ENCODE results near the gene ID2. TPM values are rescaled to one million over a fixed set of nuclear protein-coding genes. Genes with fewer than 3 reads are reported as not detected.
A peak's percentile ranks its signal among the peaks of the same experiment; 100 is the strongest.
"Not testable (repeated sequence)": the region's sequence is repeated elsewhere in the genome, so short reads cannot be mapped to it uniquely, and the experiment has no call there.

Gene ID2
- total RNA-seq, 2 donors from 2014 or later, result 103 to 113 TPM

- H3K27ac Mint-ChIP-seq, result no peak overlapping the region
- H3K27me3 Mint-ChIP-seq, result no peaks in the 10 kb centered on the region
- no peaks in the 10 kb centered on the region for H3K36me3 Mint-ChIP-seq (ENCODE audit: low read depth)
- peaks cover 2% of the 10 kb centered on the region for H3K4me1 Mint-ChIP-seq
- H3K4me3 Mint-ChIP-seq, result no peak overlapping the region
- DNase-seq (no peak), ATAC-seq (no peak)
- H3K9me3 ChIP-seq (ENCODE audit: control insufficient read depth, low read length, poor library complexity, severe bottlenecking), result no peaks in the 10 kb centered on the region
Measured at GRCh38 chr2:8722986-8723385, 41.1 kb downstream of the ID2 start.

- no peak overlapping the region for H3K27ac Mint-ChIP-seq
Measured at GRCh38 chr2:8725838-8726237, 44.0 kb downstream of the ID2 start.

GRCh38 chr2:8728305-8729015 lies 46.6 kb downstream of the ID2 start:
- Mint-ChIP-seq H3K36me3 (ENCODE audit: low read depth) (peaks cover 16% of the 10 kb centered on the region), H3K27ac (no peak overlapping the region), H3K4me1 (peaks cover 4% of the 10 kb centered on the region), H3K4me3 (no peak overlapping the region), H3K27me3 (no peaks in the 10 kb centered on the region)
- ATAC-seq, result no peak
- no peaks in the 10 kb centered on the region for H3K9me3 ChIP-seq (ENCODE audit: control insufficient read depth, low read length, poor library complexity, severe bottlenecking)
- no peak for DNase-seq

More at GRCh38 chr2:8725838-8726237, 44.0 kb downstream of the ID2 start:
- no peak for DNase-seq
- Mint-ChIP-seq H3K4me3 (no peak overlapping the region), H3K36me3 (ENCODE audit: low read depth) (peaks cover 11% of the 10 kb centered on the region), H3K27me3 (no peaks in the 10 kb centered on the region), H3K4me1 (peaks cover 4% of the 10 kb centered on the region)
- no peaks in the 10 kb centered on the region for H3K9me3 ChIP-seq (ENCODE audit: control insufficient read depth, low read length, poor library complexity, severe bottlenecking)
- ATAC-seq, result no peak

- H3K36me3 Mint-ChIP-seq (ENCODE audit: low read depth), result peaks cover 16% of the 10 kb centered on the region
- not testable (repeated sequence) for DNase-seq; H3K27me3 Mint-ChIP-seq; H3K9me3 ChIP-seq (ENCODE audit: control insufficient read depth, low read length, poor library complexity, severe bottlenecking); ATAC-seq; H3K27ac Mint-ChIP-seq; H3K4me1 Mint-ChIP-seq; H3K4me3 Mint-ChIP-seq
Measured at GRCh38 chr2:8729101-8729500, 47.2 kb downstream of the ID2 start.

GRCh38 chr2:8729939-8730338 lies 48.1 kb downstream of the ID2 start:
- ATAC-seq, result no peak
- Mint-ChIP-seq H3K36me3 (ENCODE audit: low read depth) (peaks cover 16% of the 10 kb centered on the region), H3K4me1 (peaks cover 2% of the 10 kb centered on the region), H3K27me3 (no peaks in the 10 kb centered on the region), H3K27ac (no peak overlapping the region), H3K4me3 (no peak overlapping the region)
- DNase-seq, result no peak
- no peaks in the 10 kb centered on the region for H3K9me3 ChIP-seq (ENCODE audit: control insufficient read depth, low read length, poor library complexity, severe bottlenecking)

GRCh38 chr2:8732601-8733000 lies 50.7 kb downstream of the ID2 start:
- DNase-seq (no peak), ATAC-seq (no peak)
- H3K9me3 ChIP-seq (ENCODE audit: control insufficient read depth, low read length, poor library complexity, severe bottlenecking), result no peaks in the 10 kb centered on the region
- peaks cover 2% of the 10 kb centered on the region for H3K4me1 Mint-ChIP-seq
- no peaks in the 10 kb centered on the region for H3K27me3 Mint-ChIP-seq
- H3K36me3 Mint-ChIP-seq (ENCODE audit: low read depth), result peaks cover 16% of the 10 kb centered on the region
- no peak overlapping the region for H3K4me3 Mint-ChIP-seq
- peak overlapping the region; percentile 69 for H3K27ac Mint-ChIP-seq

Other genes with a start within 250 kb of the ID2 start
- gene KIDINS220, start 155.6 kb downstream of the ID2 start, total RNA-seq, result 10 to 100 TPM; 33.2 to 44.5 TPM